Measurements from ENCODE around the gene REM2.

The REM2 gene, protein sequence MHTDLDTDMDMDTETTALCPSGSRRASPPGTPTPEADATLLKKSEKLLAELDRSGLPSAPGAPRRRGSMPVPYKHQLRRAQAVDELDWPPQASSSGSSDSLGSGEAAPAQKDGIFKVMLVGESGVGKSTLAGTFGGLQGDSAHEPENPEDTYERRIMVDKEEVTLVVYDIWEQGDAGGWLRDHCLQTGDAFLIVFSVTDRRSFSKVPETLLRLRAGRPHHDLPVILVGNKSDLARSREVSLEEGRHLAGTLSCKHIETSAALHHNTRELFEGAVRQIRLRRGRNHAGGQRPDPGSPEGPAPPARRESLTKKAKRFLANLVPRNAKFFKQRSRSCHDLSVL

DNA sequence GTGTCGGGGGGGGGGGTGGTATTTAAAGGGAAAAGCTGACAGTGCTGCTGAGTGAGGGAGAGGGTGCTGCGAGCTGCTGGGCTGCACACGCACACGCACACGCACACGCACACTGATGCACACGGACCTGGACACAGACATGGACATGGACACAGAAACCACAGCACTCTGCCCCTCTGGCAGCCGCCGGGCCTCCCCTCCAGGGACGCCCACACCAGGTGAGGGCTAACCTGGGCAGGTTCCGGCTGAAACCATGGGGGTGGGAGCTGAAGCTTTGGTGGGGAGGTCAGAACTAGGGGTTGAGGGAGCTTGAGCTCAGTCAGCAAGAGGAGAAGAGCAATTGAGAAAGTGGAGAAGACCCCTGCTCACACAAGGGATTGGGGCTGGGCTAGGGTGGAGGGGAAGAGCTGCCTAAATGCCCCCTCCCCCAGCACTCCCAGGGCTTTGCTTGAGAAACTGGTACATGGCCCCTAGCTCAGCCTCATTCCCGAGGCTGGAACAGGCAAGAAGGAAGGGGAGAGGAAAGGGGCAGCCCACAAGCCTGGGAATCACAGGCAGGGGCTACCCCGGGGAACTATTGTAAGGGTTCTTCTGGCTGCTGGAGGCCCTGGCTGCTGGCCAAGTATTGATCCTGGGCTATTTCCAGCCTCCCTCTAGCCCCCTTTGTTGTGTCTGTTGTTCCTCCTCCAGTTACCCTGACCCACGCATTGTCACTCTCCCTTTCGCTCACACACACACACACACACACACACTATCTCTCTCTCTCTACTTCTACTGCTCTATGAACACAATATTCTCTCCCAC is at the start of gene REM2:
TSS of gene REM2 (plus strand) at position 50 of the 804 bp plus-strand sequence. CDS start at position 116, 66 bp downstream.
- DNase-seq (ENCODE audit: extremely low read depth in 1 of 2, low read depth in 1 of 2): no peak

- no peak for DNase-seq (ENCODE audit: extremely low read depth in 1 of 2, low read depth in 1 of 2)
These were observed 47.5 kb upstream of the REM2 start for GRCh38 chr14:22835505-22835904.

DNA sequence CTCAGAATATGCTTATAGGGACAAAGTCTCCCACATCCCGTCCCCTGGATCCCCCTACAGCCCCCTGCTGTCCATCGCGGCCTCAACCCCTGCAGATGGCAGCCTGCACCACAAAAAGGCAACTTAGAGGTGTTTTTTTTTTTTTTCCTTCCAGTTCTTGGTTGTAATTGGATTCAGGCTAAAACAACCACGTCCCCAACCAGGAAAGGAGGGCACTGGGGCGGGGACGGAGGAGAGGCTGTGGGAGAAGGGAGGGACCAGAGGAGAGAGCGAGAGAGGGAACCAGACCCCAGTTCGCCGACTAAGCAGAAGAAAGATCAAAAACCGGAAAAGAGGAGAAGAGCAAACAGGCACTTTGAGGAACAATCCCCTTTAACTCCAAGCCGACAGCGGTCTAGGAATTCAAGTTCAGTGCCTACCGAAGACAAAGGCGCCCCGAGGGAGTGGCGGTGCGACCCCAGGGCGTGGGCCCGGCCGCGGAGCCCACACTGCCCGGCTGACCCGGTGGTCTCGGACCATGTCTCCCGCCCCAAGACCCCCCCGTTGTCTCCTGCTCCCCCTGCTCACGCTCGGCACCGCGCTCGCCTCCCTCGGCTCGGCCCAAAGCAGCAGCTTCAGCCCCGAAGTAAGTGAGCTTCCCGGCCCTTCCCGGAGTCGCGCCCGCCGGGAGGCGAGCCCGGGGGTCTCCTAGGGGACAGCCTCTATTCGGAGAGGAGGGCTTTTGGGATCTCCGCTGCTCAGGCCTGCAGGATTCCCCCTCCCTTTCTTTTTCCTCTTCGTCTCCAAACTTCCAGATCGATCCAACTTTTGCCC is 46.5 kb upstream of the REM2 start, which contains the start of gene MMP14:
TSS of gene MMP14 (plus strand) at position 285 of the 813 bp plus-strand sequence. CDS start at position 518, 233 bp downstream.
- no peak for DNase-seq (ENCODE audit: extremely low read depth in 1 of 2, low read depth in 1 of 2)

DNA sequence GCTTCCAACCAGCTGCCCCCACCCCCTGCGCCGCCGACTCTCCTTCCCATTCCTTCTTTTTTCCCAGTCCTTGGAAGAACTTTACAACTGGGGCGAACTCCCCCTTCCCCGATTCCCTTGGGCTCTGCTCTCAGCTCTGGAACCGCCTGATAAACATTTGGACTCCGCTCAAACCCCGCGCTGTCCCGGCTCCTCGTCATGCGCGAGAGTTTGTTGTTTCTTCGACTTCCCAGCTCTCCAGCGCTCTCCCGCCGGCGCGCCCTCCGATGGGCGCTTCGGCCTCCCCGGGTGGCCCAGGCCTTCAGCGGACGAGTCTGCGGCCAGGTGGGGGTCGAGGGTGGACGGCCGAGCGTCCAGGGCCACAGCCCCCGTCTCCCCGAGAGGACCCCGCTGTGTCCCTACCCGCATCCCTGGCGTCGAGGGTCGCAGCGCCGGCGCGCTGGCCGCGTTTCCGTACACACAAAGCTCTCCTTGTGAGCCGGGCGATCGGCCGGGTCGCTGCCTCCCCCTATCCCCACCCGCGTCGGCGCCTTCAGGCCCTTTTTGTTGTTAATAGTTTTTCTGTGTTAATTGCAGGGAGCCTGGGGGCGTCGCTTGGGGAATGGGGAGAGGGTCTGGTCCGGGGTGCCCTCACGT is 45.8 kb upstream of the REM2 start:
- DNase-seq (ENCODE audit: extremely low read depth in 1 of 2, low read depth in 1 of 2): no peak

- DNase-seq (ENCODE audit: extremely low read depth in 1 of 2, low read depth in 1 of 2): no peak
These were observed 45.1 kb upstream of the REM2 start for GRCh38 chr14:22837750-22838538.

DNA sequence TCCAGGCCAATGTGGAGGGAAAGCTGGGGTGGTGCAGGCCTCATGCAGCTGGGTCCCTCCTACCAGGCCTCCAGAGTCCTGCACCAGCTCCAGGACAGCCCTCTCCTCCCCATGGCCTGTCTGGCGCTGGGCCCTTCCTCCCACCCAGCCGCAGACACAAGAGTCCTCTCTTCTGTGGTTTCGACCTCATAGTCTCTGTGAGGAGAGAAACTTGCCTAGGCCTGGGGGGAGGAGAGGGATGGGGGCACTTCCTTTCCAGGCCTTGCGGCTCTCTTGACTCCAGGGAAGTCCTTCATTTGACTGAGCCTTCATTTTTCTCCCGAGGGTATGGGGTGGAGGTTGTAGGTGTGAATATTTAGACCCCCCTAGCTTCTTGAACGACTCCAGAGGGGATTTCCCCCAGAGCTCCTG is 44.4 kb upstream of the REM2 start:
- no peak for DNase-seq (ENCODE audit: extremely low read depth in 1 of 2, low read depth in 1 of 2)

DNA sequence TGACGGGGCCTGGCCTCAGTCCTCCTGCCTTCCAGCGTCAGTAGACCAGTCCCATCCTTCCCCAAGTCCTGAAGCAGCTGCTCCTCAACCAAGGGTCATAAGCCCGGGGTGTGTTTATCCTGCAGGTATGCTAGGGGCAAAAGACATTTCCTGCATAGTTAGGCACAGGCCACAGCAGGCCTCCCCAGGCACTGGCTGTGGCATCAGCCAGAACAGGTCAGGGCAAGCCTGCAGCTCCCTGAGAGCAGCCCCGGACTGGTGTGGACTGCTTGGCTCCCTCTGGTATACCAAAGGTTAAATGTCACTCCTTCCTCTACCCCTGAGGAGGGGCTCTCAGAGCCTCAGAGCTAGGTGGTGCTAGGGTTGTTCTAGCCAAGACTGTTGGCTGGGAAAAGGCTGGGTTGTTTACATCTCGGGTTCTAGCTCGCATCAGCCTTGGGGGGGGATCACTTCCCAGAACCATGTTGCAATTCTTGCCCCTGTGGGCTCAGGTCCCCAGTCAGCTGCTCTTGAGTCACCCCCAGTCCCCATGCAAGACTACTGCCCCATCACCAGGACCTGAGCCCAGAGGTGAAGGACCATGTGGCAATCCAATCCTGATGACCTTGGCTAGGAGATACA is 43.8 kb upstream of the REM2 start:
- no peak for DNase-seq (ENCODE audit: extremely low read depth in 1 of 2, low read depth in 1 of 2)

DNA sequence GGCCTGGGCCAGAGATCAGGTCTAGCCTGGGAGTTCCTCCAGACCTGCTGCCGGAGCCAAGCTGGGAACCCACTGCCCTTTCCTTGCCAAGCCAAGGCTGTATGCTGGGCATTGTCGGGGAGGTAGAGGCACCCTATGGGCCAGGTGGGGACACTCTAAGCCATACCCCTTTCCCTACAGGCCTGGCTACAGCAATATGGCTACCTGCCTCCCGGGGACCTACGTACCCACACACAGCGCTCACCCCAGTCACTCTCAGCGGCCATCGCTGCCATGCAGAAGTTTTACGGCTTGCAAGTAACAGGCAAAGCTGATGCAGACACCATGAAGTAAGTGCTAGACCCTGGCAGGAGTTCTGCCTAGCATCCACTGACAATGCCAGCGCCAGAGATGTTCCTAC is 41.7 kb upstream of the REM2 start:
- DNase-seq (ENCODE audit: extremely low read depth in 1 of 2, low read depth in 1 of 2): no peak

DNA sequence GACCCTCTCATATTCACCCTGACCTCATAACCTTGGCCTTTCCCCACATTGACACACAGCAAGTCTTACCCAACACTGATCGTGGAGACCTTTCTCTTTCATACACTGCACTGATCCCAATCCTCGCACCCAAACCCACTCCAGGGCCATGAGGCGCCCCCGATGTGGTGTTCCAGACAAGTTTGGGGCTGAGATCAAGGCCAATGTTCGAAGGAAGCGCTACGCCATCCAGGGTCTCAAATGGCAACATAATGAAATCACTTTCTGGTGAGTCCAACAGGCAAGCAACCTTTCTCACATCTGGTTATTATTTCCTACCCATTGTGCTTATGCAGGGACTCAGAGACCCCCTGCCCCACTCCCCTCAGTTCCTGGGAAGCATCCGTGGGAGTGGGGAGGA is 41.3 kb upstream of the REM2 start:
- no peak for DNase-seq (ENCODE audit: extremely low read depth in 1 of 2, low read depth in 1 of 2)

GRCh38 chr14:22842211-22843122 is 40.6 kb upstream of the REM2 start:
- no peak for DNase-seq (ENCODE audit: extremely low read depth in 1 of 2, low read depth in 1 of 2)

DNA sequence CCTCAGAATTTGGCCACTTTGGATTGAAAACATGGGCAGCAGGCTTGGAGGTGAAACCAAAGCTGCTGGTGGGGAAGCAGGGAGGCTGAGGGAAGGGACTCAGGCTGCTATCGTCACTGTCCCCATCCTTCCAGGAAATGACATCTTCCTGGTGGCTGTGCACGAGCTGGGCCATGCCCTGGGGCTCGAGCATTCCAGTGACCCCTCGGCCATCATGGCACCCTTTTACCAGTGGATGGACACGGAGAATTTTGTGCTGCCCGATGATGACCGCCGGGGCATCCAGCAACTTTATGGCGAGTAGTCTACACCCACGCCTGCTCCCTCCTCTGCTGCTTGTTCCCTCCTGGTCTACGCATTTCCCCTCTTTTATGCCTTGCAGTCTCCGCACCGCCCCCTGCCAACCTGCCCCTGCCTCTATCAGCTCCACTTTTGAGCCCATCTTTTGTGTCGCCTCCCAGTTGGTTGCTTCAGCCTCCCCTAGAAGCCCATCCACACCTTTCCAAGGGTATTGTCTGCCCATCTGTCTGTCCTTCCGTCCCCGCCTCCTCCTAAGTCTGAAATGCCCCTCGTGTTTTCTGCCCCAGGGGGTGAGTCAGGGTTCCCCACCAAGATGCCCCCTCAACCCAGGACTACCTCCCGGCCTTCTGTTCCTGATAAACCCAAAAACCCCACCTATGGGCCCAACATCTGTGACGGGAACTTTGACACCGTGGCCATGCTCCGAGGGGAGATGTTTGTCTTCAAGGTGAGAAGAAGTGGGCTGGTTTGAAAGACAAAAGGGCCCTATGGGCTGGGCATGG is 39.7 kb upstream of the REM2 start:
- no peak for DNase-seq (ENCODE audit: extremely low read depth in 1 of 2, low read depth in 1 of 2)

GRCh38 chr14:22844221-22845102 is 38.6 kb upstream of the REM2 start:
- DNase-seq (ENCODE audit: extremely low read depth in 1 of 2, low read depth in 1 of 2): no peak

GRCh38 chr14:22845103-22845394 is 38.0 kb upstream of the REM2 start:
- DNase-seq (ENCODE audit: extremely low read depth in 1 of 2, low read depth in 1 of 2): no peak

DNA sequence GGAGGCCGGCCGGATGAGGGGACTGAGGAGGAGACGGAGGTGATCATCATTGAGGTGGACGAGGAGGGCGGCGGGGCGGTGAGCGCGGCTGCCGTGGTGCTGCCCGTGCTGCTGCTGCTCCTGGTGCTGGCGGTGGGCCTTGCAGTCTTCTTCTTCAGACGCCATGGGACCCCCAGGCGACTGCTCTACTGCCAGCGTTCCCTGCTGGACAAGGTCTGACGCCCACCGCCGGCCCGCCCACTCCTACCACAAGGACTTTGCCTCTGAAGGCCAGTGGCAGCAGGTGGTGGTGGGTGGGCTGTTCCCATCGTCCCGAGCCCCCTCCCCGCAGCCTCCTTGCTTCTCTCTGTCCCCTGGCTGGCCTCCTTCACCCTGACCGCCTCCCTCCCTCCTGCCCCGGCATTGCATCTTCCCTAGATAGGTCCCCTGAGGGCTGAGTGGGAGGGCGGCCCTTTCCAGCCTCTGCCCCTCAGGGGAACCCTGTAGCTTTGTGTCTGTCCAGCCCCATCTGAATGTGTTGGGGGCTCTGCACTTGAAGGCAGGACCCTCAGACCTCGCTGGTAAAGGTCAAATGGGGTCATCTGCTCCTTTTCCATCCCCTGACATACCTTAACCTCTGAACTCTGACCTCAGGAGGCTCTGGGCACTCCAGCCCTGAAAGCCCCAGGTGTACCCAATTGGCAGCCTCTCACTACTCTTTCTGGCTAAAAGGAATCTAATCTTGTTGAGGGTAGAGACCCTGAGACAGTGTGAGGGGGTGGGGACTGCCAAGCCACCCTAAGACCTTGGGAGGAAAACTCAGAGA is 37.0 kb upstream of the REM2 start:
- no peak for DNase-seq (ENCODE audit: extremely low read depth in 1 of 2, low read depth in 1 of 2)

DNA sequence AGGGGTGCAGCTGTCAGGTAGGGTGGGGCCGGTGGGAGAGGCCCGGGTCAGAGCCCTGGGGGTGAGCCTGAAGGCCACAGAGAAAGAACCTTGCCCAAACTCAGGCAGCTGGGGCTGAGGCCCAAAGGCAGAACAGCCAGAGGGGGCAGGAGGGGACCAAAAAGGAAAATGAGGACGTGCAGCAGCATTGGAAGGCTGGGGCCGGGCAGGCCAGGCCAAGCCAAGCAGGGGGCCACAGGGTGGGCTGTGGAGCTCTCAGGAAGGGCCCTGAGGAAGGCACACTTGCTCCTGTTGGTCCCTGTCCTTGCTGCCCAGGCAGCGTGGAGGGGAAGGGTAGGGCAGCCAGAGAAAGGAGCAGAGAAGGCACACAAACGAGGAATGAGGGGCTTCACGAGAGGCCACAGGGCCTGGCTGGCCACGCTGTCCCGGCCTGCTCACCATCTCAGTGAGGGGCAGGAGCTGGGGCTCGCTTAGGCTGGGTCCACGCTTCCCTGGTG is 36.2 kb upstream of the REM2 start:
- no peak for DNase-seq (ENCODE audit: extremely low read depth in 1 of 2, low read depth in 1 of 2)
